GM18519 (cell line): ENCODE measurements around the gene BAD.

Experiments
- ATAC-seq: cut with Tn5 transposase; IDR thresholded peaks from one replicate; pipeline ENCODE4 v1.9.1; 2021; ENCODE audit warnings: mild to moderate bottlenecking, moderate library complexity; ENCODE audit not compliant: unreplicated experiment, low FRiP score

BAD gene

GRCh38 chr11:64281957-64282770 is 2.3 kb downstream of the BAD start:
- ATAC-seq, result no peak

GRCh38 chr11:64278576-64279190 is 5.8 kb downstream of the BAD start:
- no peak for ATAC-seq

GRCh38 chr11:64276653-64277431 is 7.6 kb downstream of the BAD start:
- no peak for ATAC-seq

GRCh38 chr11:64275841-64276240 is 8.6 kb downstream of the BAD start:
- no peak for ATAC-seq

- ATAC-seq, result no peak
Measured at GRCh38 chr11:64275031-64275800, 9.2 kb downstream of the BAD start.

GRCh38 chr11:64269540-64270220 is 14.8 kb downstream of the BAD start:
- peak; percentile 44 for ATAC-seq

- ATAC-seq, result peak; percentile 11
Measured at GRCh38 chr11:64268893-64269539, 15.4 kb downstream of the BAD start.

- no peak for ATAC-seq
Measured at GRCh38 chr11:64268025-64268892, 16.2 kb downstream of the BAD start.

- no peak for ATAC-seq
Measured at GRCh38 chr11:64267207-64267945, 17.1 kb downstream of the BAD start.

GRCh38 chr11:64266339-64266738 is 18.1 kb downstream of the BAD start:
- no peak for ATAC-seq

- ATAC-seq, result no peak
Measured at GRCh38 chr11:64265176-64266160, 19.0 kb downstream of the BAD start.

- no peak for ATAC-seq
Measured at GRCh38 chr11:64264371-64264852, 20.1 kb downstream of the BAD start.

GRCh38 chr11:64263947-64264317 is 20.5 kb downstream of the BAD start:
- ATAC-seq, result no peak

GRCh38 chr11:64263021-64263946 is 21.2 kb downstream of the BAD start:
- ATAC-seq, result no peak

GRCh38 chr11:64262271-64263002 is 22.0 kb downstream of the BAD start:
- no peak for ATAC-seq
